HUES6 (cell line): ENCODE measurements around the gene IGSF9B.
A peak's percentile ranks its signal among the peaks of the same experiment; 100 is the strongest.

Source experiments
- H3K27ac ChIP-seq: 2 replicates; pipeline ENCODE4 v1.7.0; 2013; ENCODE audit warnings: low read depth, mild to moderate bottlenecking, low read length, inconsistent platforms
- H3K27me3 ChIP-seq: 2 replicates; pipeline ENCODE4 v1.6.1; 2013; ENCODE audit warnings: low read length; ENCODE audit not compliant: control insufficient read depth, insufficient read depth
- H3K36me3 ChIP-seq: 2 replicates; pipeline ENCODE4 v1.6.1; 2013; ENCODE audit warnings: low read length; ENCODE audit not compliant: control insufficient read depth, insufficient read depth
- H3K4me1 ChIP-seq: 2 replicates; pipeline ENCODE4 v1.6.1; 2013; ENCODE audit warnings: low read length; ENCODE audit not compliant: control insufficient read depth, insufficient read depth
- H3K4me3 ChIP-seq: 2 replicates; pipeline ENCODE4 v1.5.1; 2013; ENCODE audit warnings: low read depth, low read length
- H3K9ac ChIP-seq: one replicate; pipeline ENCODE4 v1.6.1; 2013; ENCODE audit warnings: mild to moderate bottlenecking, low read length
- H3K9me3 ChIP-seq: 2 replicates; pipeline ENCODE4 v1.6.1; 2013; ENCODE audit warnings: low read depth, low read length; ENCODE audit not compliant: control insufficient read depth, insufficient read depth

IGSF9B gene

DNA sequence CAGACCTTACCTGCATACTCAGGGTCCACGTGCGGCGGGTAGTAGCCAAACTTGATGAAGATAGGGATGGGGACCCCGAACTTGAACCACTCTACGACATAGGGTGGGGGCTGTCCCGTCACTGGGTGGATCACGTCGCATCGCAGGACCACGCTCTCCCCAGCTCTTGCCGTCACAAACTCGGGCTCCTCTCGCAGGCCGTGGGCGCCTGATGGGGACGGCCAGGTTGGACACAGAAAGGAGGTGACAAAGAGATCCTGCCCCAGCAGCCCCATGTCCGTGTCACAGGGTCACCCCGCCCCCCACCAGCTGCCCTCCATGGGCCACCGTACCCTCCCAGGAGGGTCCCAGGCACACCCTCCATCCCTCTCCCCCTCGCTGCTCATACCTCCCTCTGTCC is 10.7 kb downstream of the IGSF9B start:
- peaks cover 20% of the 10 kb centered on the region; the same call in 1 of the 2 replicates for H3K36me3 ChIP-seq
- H3K9ac ChIP-seq: no peak overlapping the region
- H3K4me3 ChIP-seq: no peak overlapping the region
- H3K27ac ChIP-seq: no peak overlapping the region
- no peaks in the 10 kb centered on the region for H3K27me3 ChIP-seq
- peaks cover 57% of the 10 kb centered on the region for H3K4me1 ChIP-seq
- no peaks in the 10 kb centered on the region for H3K9me3 ChIP-seq

DNA sequence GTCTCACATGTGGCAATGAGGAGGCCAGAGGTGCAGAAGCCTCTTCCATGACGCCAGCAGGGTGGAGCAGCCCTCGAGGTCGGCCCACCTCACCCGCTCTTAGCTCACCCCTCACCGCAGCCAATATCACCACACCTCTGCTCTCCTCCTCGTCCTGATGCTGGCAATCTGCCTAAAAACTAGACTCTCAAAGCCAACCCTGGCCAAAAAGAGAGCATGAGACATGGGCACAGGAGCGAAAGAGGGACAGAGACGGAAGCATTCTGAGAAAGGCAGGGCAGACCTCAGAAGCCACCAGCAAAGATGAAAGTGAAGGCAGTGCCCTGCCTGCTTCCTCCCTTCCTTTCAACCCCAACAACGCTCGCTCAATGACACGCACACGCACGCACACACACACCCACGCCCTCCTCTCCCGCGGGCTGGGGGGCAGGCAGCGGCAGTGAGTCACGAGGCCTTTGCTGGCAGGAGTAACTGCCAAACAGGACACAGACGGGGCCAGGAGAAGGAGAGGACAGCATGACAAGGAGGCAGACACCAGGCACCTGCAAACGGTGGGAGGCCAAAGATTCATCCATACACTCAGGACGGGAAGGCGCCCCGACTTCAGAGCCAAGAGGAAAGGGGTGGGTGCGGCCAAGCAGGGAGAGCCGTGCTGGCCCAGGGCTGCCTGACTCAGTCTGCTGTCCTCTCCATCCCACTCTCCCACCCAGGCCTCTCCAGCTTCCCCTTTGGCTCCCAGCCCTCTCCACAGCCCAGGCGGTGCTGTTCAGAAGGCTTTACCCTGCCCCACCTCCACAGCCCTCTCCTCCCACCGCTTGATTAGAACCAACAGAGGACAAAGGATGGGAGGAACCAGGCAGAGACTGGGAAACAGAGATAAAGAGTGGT is 11.4 kb downstream of the IGSF9B start:
- Histone ChIP-seq H3K27me3 (no peaks in the 10 kb centered on the region), H3K4me1 (peaks cover 50% of the 10 kb centered on the region), H3K4me3 (no peak overlapping the region), H3K36me3 (peaks cover 24% of the 10 kb centered on the region; the same call in 1 of the 2 replicates), H3K9ac (no peak overlapping the region), H3K27ac (no peak overlapping the region), H3K9me3 (no peaks in the 10 kb centered on the region)

DNA sequence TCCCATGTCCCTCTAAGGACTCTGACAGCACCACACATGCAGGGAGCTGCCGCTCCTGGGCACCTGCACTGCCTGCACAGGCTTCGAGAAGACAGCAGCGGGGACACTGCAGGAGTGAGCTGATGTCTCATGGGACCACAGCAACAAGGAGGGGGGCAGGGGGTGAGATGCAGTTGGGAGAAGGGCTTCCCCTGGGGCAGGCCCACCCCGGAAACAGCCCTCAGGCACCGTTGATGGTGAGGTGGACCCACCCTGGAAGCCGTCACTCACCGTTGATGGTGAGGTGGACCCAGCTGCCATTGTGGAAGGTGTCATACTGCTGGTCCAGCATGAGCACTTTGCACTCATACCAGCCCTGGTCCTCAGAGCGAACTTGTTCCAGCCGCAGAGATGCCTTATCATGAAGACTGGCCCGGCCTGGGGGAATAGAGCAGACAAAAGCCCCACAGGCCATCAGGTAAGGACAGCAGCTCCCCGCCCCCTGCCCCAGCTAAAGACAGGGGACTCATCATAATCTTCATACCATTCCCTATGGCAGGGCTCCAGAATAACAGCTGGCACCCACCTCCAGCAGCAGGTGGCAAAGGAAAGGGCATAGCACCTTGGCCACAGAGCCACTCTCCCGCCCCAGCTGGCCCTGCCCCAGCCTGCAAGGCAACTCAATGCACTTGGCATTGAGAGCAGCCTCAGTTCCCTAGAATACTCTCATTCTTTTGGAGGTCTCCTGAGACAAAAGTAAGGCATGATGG is 12.6 kb downstream of the IGSF9B start:
- Histone ChIP-seq H3K9ac (no peak overlapping the region), H3K27me3 (no peaks in the 10 kb centered on the region), H3K4me1 (peaks cover 39% of the 10 kb centered on the region), H3K27ac (no peak overlapping the region), H3K4me3 (no peak overlapping the region), H3K9me3 (no peaks in the 10 kb centered on the region), H3K36me3 (peaks cover 35% of the 10 kb centered on the region)

DNA sequence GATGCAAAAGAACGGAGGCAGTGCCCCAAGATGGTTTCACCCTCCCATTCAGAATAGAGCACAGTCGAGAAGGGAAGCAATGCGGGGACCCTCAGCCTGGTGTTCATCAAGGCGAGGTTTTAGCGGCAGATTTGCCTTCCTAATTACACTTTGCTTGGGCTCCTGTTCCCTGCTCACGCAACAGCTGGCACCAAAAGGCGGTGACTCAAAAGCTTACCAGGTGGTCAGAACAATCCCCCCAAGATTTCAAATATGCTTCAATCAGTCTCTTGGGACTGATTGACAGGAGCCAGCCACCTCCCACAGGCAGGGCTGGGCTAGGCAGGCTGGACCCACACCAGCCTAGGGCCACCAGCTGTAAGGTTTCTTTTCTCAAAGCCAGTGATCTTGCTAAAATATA is 14.2 kb downstream of the IGSF9B start:
- H3K9ac ChIP-seq: no peak overlapping the region
- H3K9me3 ChIP-seq: no peaks in the 10 kb centered on the region
- no peaks in the 10 kb centered on the region for H3K27me3 ChIP-seq
- peaks cover 50% of the 10 kb centered on the region for H3K36me3 ChIP-seq
- no peak overlapping the region for H3K4me3 ChIP-seq
- H3K27ac ChIP-seq: no peak overlapping the region
- H3K4me1 ChIP-seq: peaks cover 23% of the 10 kb centered on the region

DNA sequence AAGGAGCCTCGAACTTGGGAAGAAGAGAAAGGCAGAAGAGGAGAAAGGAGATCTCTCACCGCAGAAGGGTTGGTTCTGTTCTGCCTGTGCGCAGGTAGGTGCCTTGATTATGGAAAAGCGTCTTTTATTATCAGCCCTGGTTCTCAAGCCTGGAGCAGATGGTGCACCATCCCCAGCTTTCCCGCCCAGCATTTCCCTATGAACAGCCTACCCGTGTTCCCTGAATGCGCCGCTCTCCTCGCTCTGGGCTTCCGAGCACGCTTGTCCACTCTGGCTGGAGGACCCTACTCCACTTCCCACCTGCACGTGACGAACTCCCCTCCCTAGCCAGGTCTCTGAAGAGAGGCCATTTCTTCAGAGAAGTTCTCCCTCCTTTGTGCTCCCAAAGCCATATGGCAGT is 15.2 kb downstream of the IGSF9B start:
- Histone ChIP-seq H3K27ac (no peak overlapping the region), H3K27me3 (no peaks in the 10 kb centered on the region), H3K9me3 (no peaks in the 10 kb centered on the region), H3K36me3 (peaks cover 60% of the 10 kb centered on the region), H3K4me1 (peaks cover 13% of the 10 kb centered on the region), H3K4me3 (no peak overlapping the region), H3K9ac (no peak overlapping the region)

DNA sequence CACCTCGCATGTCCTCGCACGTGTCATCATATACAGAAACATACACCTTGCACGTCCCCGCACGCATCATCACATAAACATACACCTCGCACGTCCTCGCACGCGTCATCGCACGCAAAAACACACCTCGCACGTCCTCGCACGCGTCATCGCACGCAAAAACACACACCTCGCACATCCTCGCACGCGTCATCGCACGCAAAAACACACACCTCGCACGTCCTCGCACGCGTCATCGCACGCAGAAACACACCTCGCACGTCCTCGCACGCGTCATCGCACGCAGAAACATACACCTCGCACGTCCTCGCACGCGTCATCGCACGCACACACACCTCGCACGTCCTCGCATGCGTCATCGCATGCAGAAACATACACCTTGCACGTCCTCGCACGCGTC is 16.7 kb downstream of the IGSF9B start:
- no peak overlapping the region for H3K9ac ChIP-seq
- H3K4me3 ChIP-seq: no peak overlapping the region
- no peaks in the 10 kb centered on the region for H3K9me3 ChIP-seq
- no peak overlapping the region for H3K27ac ChIP-seq
- H3K27me3 ChIP-seq: no peaks in the 10 kb centered on the region
- H3K4me1 ChIP-seq: no peaks in the 10 kb centered on the region; the same call in 1 of the 2 replicates
- peaks cover 66% of the 10 kb centered on the region for H3K36me3 ChIP-seq

DNA sequence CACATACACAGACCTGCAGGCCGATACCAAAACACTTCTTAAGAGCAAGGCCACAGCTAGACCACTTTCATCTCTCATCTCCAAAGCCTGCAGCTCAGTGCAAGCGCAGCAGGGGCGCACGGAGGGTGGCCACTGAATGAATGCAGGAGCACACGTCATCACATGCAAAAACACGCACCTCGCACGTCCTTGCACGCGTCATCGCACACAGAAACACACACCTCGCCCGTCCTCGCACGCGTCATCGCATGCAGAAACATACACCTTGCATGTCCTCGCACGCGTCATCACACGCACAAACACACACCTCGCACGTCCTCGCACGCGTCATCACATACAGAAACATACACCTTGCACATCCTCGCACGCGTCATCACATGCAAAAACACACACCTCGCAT is 17.2 kb downstream of the IGSF9B start:
- H3K27ac ChIP-seq: no peak overlapping the region
- H3K36me3 ChIP-seq: peaks cover 65% of the 10 kb centered on the region
- H3K4me3 ChIP-seq: no peak overlapping the region
- no peaks in the 10 kb centered on the region for H3K27me3 ChIP-seq
- H3K9ac ChIP-seq: no peak overlapping the region
- H3K4me1 ChIP-seq: no peaks in the 10 kb centered on the region; the same call in 1 of the 2 replicates
- no peaks in the 10 kb centered on the region for H3K9me3 ChIP-seq

DNA sequence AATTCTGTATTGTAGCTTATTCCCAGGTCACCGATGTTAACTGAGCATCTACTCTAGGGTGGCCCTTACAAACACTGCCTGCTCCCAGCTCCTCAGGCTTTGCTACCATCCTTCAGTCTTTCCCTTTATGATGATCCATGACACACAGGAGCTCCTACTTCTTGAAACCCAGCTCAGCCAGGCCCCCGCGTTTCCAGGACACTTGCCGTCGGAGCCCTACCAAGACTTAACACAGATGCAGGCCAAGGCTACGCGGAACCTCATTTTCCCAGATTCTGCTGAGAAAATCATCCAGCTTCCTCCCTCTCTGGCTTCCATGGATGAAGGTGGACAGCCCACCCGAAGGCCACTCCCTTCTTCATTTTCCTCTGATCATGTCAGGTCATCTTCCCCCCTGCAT is 18.6 kb downstream of the IGSF9B start:
- Histone ChIP-seq H3K36me3 (peaks cover 68% of the 10 kb centered on the region), H3K4me1 (no peaks in the 10 kb centered on the region; the same call in 1 of the 2 replicates), H3K9ac (no peak overlapping the region), H3K27me3 (no peaks in the 10 kb centered on the region), H3K27ac (no peak overlapping the region), H3K9me3 (no peaks in the 10 kb centered on the region), H3K4me3 (no peak overlapping the region)

DNA sequence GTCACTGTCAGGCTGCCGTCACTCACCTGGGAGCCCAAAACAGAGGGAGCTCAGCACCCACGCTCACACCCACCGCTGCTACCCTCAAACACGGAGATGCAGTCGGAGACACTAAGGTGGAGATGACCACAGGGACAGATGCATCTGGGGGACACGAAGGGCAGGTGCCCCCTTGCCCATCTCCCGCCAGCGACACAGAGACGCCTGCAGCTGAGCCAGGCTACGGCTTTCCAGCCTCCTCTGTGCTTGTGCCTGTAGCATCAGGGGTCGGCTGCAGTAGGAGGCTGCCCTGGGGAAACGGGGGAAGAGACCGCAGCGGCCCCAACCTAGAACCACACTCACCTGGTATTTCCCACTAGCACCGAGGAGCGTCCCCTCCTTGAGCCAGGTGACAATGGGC is 19.3 kb downstream of the IGSF9B start:
- Histone ChIP-seq H3K4me1 (no peaks in the 10 kb centered on the region; the same call in 1 of the 2 replicates), H3K9me3 (no peaks in the 10 kb centered on the region), H3K4me3 (no peak overlapping the region), H3K27me3 (no peaks in the 10 kb centered on the region), H3K9ac (no peak overlapping the region), H3K36me3 (peaks cover 70% of the 10 kb centered on the region), H3K27ac (no peak overlapping the region)

DNA sequence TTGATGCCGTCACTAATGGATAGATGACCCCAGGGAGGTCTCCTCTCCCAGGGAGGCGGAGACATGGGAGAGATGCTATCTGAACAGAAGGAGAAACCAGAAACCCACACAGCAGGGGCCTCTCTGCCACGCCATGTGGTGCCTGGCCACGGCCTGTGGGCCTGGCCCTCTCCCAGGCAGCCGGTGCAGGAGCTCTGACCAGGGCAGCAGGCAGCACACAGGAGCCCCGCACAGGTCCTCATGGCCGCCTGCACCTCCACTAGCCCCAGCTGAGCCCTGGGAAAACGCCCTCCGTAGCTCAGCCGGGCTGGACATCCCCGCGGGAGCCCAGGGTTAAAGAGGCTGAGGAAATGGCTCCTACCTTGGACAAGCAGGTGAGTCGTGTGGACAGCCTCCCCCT is 19.8 kb downstream of the IGSF9B start:
- H3K9ac ChIP-seq: no peak overlapping the region
- H3K36me3 ChIP-seq: peaks cover 70% of the 10 kb centered on the region
- no peaks in the 10 kb centered on the region; the same call in 1 of the 2 replicates for H3K4me1 ChIP-seq
- H3K27me3 ChIP-seq: no peaks in the 10 kb centered on the region
- no peak overlapping the region for H3K4me3 ChIP-seq
- no peak overlapping the region for H3K27ac ChIP-seq
- H3K9me3 ChIP-seq: no peaks in the 10 kb centered on the region

DNA sequence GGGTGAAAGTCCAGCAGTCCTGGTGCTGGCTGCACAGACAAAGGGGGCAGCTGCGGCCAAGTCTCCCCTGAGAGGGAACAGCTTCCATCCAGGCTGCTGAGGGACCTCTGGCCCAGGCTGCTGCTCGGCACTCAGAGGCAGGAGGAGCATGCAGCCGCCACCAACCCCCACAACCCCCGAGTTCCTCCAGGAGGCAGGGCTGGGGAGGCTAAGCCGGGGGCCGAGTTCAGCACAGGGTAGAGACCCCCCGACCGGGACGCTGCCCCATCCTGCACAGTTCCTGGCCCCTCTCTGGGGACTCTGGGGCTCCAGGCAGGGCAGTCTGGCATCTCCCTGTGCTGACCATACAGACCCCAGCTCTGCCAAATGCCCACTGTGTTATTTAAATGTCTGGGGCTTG is 20.2 kb downstream of the IGSF9B start:
- Histone ChIP-seq H3K27ac (no peak overlapping the region), H3K27me3 (no peaks in the 10 kb centered on the region), H3K4me3 (no peak overlapping the region), H3K36me3 (peaks cover 71% of the 10 kb centered on the region), H3K9me3 (no peaks in the 10 kb centered on the region), H3K4me1 (no peaks in the 10 kb centered on the region; the same call in 1 of the 2 replicates), H3K9ac (peak overlapping the region; percentile 27)
